ENCODE measurements around the gene KPNA3. TPM values are rescaled to one million over a fixed set of nuclear protein-coding genes. Genes with fewer than 3 reads are reported as not detected.

Gene KPNA3
- total RNA-seq, 1 donor from 2014 or later: 46.6 TPM

GRCh38 chr13:49697468-49697867 is 95.0 kb downstream of the KPNA3 start:
- H3K4me1 Mint-ChIP-seq (ENCODE audit: low read depth, unreplicated experiment): no peaks in the 10 kb centered on the region
- H3K27me3 Mint-ChIP-seq (ENCODE audit: unreplicated experiment): peaks cover 1% of the 10 kb centered on the region
- peaks cover 2% of the 10 kb centered on the region for H3K9me3 Mint-ChIP-seq (ENCODE audit: unreplicated experiment)
- H3K27ac Mint-ChIP-seq (ENCODE audit: unreplicated experiment): no peak overlapping the region
- H3K36me3 Mint-ChIP-seq (ENCODE audit: unreplicated experiment): no peaks in the 10 kb centered on the region
- no peak for TF ChIP-seq CTCF (IDR thresholded peaks at IDR 0.05; ENCODE audit: partially characterized antibody, unreplicated experiment)
- no peak for DNase-seq
- no peak overlapping the region for H3K4me3 Mint-ChIP-seq (ENCODE audit: unreplicated experiment)

DNA sequence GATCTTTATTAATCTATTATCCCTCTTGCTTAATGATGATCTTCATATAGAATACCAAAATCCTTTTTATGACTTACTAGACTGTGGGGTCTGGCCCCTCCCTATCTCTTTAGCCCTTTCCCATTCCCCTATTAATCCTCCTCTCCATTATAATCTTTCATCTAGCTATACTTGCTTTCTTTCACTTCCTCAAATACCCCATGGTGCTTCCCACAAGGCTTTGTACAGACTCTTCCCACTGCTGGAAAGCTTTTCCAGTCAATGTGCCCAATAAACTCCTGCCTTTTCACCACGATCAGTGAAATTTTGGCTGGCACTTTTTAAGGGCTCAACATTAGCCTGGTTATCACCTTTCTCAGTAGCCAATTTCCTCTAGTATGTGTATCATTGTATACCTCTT is 98.0 kb downstream of the KPNA3 start:
- H3K27me3 Mint-ChIP-seq (ENCODE audit: unreplicated experiment): peaks cover 3% of the 10 kb centered on the region
- H3K4me1 Mint-ChIP-seq (ENCODE audit: low read depth, unreplicated experiment): peaks cover 8% of the 10 kb centered on the region
- no peak for DNase-seq
- H3K9me3 Mint-ChIP-seq (ENCODE audit: unreplicated experiment): peaks cover 5% of the 10 kb centered on the region
- no peaks in the 10 kb centered on the region for H3K36me3 Mint-ChIP-seq (ENCODE audit: unreplicated experiment)
- no peak overlapping the region for H3K4me3 Mint-ChIP-seq (ENCODE audit: unreplicated experiment)
- TF ChIP-seq CTCF (IDR thresholded peaks at IDR 0.05; ENCODE audit: partially characterized antibody, unreplicated experiment): no peak
- no peak overlapping the region for H3K27ac Mint-ChIP-seq (ENCODE audit: unreplicated experiment)

DNA sequence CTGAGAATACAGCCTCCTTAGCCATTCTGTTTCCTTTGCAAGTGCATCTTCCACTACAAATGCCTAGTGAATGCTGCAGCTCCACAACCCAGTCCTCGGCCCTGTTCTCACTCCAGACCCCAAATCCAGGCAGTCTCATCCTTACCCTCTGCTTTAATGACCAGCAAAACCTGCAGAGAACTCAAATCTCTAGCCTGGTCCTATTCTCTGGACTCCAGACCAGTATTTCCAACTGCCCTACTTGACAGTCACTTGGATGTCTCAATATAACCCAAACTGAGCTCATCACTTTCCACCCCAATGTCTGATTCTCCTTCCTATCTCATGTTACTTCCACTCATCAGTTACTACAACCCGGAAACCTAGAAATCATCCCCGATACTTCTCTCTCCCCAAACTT is 98.6 kb downstream of the KPNA3 start:
- no peak for TF ChIP-seq CTCF (IDR thresholded peaks at IDR 0.05; ENCODE audit: partially characterized antibody, unreplicated experiment)
- Mint-ChIP-seq H3K27ac (ENCODE audit: unreplicated experiment) (no peak overlapping the region), H3K36me3 (ENCODE audit: unreplicated experiment) (no peaks in the 10 kb centered on the region), H3K27me3 (ENCODE audit: unreplicated experiment) (peaks cover 3% of the 10 kb centered on the region), H3K4me3 (ENCODE audit: unreplicated experiment) (no peak overlapping the region), H3K9me3 (ENCODE audit: unreplicated experiment) (peaks cover 5% of the 10 kb centered on the region), H3K4me1 (ENCODE audit: low read depth, unreplicated experiment) (peaks cover 8% of the 10 kb centered on the region)
- DNase-seq: no peak

- no peak for DNase-seq
- peaks cover 3% of the 10 kb centered on the region for H3K27me3 Mint-ChIP-seq (ENCODE audit: unreplicated experiment)
- TF ChIP-seq CTCF (IDR thresholded peaks at IDR 0.05; ENCODE audit: partially characterized antibody, unreplicated experiment): no peak
- no peak overlapping the region for H3K27ac Mint-ChIP-seq (ENCODE audit: unreplicated experiment)
- no peak overlapping the region for H3K4me3 Mint-ChIP-seq (ENCODE audit: unreplicated experiment)
- peaks cover 5% of the 10 kb centered on the region for H3K9me3 Mint-ChIP-seq (ENCODE audit: unreplicated experiment)
- no peaks in the 10 kb centered on the region for H3K36me3 Mint-ChIP-seq (ENCODE audit: unreplicated experiment)
- H3K4me1 Mint-ChIP-seq (ENCODE audit: low read depth, unreplicated experiment): peaks cover 8% of the 10 kb centered on the region
These were observed 99.2 kb downstream of the KPNA3 start for GRCh38 chr13:49693191-49693733.

DNA sequence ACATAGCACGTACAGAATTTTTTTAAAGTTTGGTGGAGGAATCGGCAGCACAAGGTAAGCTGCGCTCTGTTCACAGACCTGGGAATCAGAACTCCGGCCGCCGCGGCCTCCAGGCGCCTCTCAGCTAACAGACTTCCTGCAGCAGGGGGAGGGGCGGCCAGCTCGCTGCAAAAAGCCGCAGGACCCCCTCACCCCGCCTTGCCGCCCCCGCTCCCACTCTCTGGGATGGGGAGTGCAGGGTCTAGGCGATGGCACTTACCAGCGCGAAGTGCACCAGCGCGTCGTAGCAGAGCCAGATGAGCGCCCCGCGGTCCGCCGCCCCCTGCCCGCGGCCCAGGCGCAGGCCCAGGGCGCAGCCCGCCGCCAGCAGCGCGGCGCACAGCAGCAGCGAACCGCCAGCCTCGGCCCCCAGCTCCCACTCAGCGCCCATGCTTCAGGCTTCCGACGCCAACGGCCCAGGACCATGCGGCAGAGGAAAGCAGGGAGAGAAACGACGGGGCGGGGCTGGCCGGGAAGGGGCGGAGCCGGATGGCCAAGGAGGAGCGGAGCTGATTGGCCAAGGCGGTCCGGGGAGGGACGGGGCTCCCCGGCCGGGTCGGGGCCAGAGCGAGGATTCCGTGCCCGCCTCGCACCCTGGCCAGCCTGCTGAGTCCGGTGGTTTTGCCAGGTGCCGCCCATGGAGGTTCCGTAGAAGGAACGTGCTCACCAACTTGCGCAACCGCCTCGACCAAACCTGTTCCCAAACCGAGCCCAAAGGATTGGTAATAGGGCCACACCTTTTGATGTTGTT is 101.3 kb downstream of the KPNA3 start, which contains the start of gene EBPL:
Gene EBPL (minus strand): TSS at position 492 of the 790 bp plus-strand sequence. CDS start 62 bp downstream, at position 430.
- H3K27ac Mint-ChIP-seq (ENCODE audit: unreplicated experiment): peak within 1 kb of the TSS; percentile 96
- DNase-seq: peak; percentile 98
- no peaks in the 10 kb centered on the region for H3K36me3 Mint-ChIP-seq (ENCODE audit: unreplicated experiment)
- peaks cover 8% of the 10 kb centered on the region for H3K4me1 Mint-ChIP-seq (ENCODE audit: low read depth, unreplicated experiment)
- TF ChIP-seq CTCF (IDR thresholded peaks at IDR 0.05; ENCODE audit: partially characterized antibody, unreplicated experiment): no peak
- H3K9me3 Mint-ChIP-seq (ENCODE audit: unreplicated experiment): peaks cover 5% of the 10 kb centered on the region
- peak within 1 kb of the TSS; percentile 96 for H3K4me3 Mint-ChIP-seq (ENCODE audit: unreplicated experiment)
- H3K27me3 Mint-ChIP-seq (ENCODE audit: unreplicated experiment): peaks cover 2% of the 10 kb centered on the region

Measured in glutamatergic neuron (in vitro differentiated cells).